PC-9 (cell line): Measurements from ENCODE around the gene RRAGC. TPM values are rescaled to one million over a fixed set of nuclear protein-coding genes. Genes with fewer than 3 reads are reported as not detected.
"Not testable (repeated sequence)": the region's sequence is repeated elsewhere in the genome, so short reads cannot be mapped to it uniquely, and the experiment has no call there.

Source experiments
- BruUV-seq: library from RNA; stranded (reverse); fragments of 400-500 nt; replicated peaks from 2 replicates; lab custom pipeline; 2021; lab: Mats Ljungman, UMichigan
- CTCF ChIA-PET: fragments of 300-600 bp; sonication (Branson Sonifier 250); formaldehyde crosslinking; loops from one replicate; lab custom pipeline; 2022; ENCODE audit warnings: antibody characterized with exemption; lab: Charles Lee
- POLR2A ChIA-PET: fragments of 300-600 bp; sonication (Branson Sonifier 250); formaldehyde crosslinking; loops from one replicate; lab custom pipeline; 2022; ENCODE audit warnings: antibody characterized with exemption; ENCODE audit not compliant: unreplicated experiment; lab: Charles Lee
- DNase-seq, 2 experiments: peaks; one replicate each; pipeline versions ENCODE4 v3.0.0 to v3.0.0-alpha.2; 2015 to 2022; ENCODE audit warnings: mixed read lengths in 1 of 2
- H2AFZ ChIP-seq: fragments of 200-600 bp; sonication (generic); 2 replicates; pipeline ENCODE4 v1.8.1; 2017; ENCODE audit warnings: antibody characterized with exemption
- H3F3A ChIP-seq: fragments of 200-600 bp; sonication (generic); 2 replicates; pipeline ENCODE4 v1.8.1; 2017; ENCODE audit warnings: antibody characterized with exemption, mild to moderate bottlenecking, low read depth; ENCODE audit not compliant: insufficient read depth
- H3K27ac ChIP-seq: fragments of 200-600 bp; sonication (generic); 2 replicates; pipeline ENCODE4 v1.6.1; 2016; ENCODE audit warnings: mixed run types
- H3K27me3 ChIP-seq: fragments of 200-600 bp; sonication (generic); 2 replicates; pipeline ENCODE4 v1.6.1; 2016; ENCODE audit warnings: low read depth, mixed run types; ENCODE audit not compliant: insufficient read depth
- H3K36me3 ChIP-seq: fragments of 200-600 bp; sonication (generic); 2 replicates; pipeline ENCODE4 v1.6.1; 2016; ENCODE audit warnings: low read depth, mixed run types
- H3K4me1 ChIP-seq: fragments of 200-600 bp; sonication (generic); replicated peaks from 2 replicates; pipeline ENCODE4 v1.6.1; 2016; ENCODE audit warnings: mixed run types; ENCODE audit not compliant: insufficient read depth
- H3K4me2 ChIP-seq: fragments of 200-600 bp; sonication (generic); 2 replicates; pipeline ENCODE4 v1.6.1; 2017; ENCODE audit warnings: mixed run types
- H3K4me3 ChIP-seq: fragments of 200-600 bp; sonication (generic); 2 replicates; pipeline ENCODE4 v1.6.1; 2016; ENCODE audit warnings: mixed run types
- H3K79me2 ChIP-seq: fragments of 200-600 bp; sonication (generic); 2 replicates; pipeline ENCODE4 v1.6.1; 2017; ENCODE audit warnings: low read depth, mixed run types
- H3K9me2 ChIP-seq: fragments of 200-600 bp; sonication (generic); 2 replicates; pipeline ENCODE4 v1.8.1; 2017; ENCODE audit warnings: mild to moderate bottlenecking; ENCODE audit not compliant: insufficient read depth
- H3K9me3 ChIP-seq: fragments of 200-600 bp; sonication (generic); 2 replicates; pipeline ENCODE4 v1.8.1; 2016; ENCODE audit warnings: low read depth; ENCODE audit not compliant: insufficient read depth
- H4K20me1 ChIP-seq: fragments of 200-600 bp; sonication (generic); 2 replicates; pipeline ENCODE4 v1.8.1; 2017; ENCODE audit not compliant: insufficient read depth
- EZH2 ChIP-seq: fragments of 200-600 bp; sonication (generic); IDR thresholded peaks from 2 replicates; pipeline ENCODE4 v1.8.0; 2017; ENCODE audit warnings: antibody characterized with exemption, low read depth
- intact Hi-C: fragments of 100-400 bp; cut with micrococcal nuclease; formaldehyde crosslinking; loops from one replicate; pipeline ENCODE4 v1.10.0; 2022; ENCODE audit not compliant: unreplicated experiment
- total RNA-seq: library from RNA; stranded (reverse); gene quantifications from 2 replicates; pipeline ENCODE4 v1.2.3, GENCODE V29; 2021
- TF ChIP-seq, protein P1 (sequence below): fragments of 200-600 bp; sonication (generic); conservative IDR thresholded peaks from 2 replicates; pipeline ENCODE4 v1.6.1; 2017; ENCODE audit warnings: mixed run types, antibody characterized with exemption, mild to moderate bottlenecking, moderate library complexity

RRAGC gene
- total RNA-seq, 1 experiment from 2014 or later = 33.0 TPM

- Histone ChIP-seq H3F3A (no peaks in the 10 kb centered on the region), H3K27me3 (no peaks in the 10 kb centered on the region), H3K79me2 (no peaks in the 10 kb centered on the region), H2AFZ (no peak overlapping the region), H3K9me3 (no peaks in the 10 kb centered on the region), H3K9me2 (no peaks in the 10 kb centered on the region), H3K4me2 (no peak overlapping the region), H4K20me1 (no peaks in the 10 kb centered on the region), H3K27ac (no peak overlapping the region), H3K4me3 (no peak overlapping the region), H3K36me3 (peaks cover 25% of the 10 kb centered on the region), H3K4me1 (no peaks in the 10 kb centered on the region)
- intact Hi-C loops = no loop called here
- TF ChIP-seq, protein P1, sequence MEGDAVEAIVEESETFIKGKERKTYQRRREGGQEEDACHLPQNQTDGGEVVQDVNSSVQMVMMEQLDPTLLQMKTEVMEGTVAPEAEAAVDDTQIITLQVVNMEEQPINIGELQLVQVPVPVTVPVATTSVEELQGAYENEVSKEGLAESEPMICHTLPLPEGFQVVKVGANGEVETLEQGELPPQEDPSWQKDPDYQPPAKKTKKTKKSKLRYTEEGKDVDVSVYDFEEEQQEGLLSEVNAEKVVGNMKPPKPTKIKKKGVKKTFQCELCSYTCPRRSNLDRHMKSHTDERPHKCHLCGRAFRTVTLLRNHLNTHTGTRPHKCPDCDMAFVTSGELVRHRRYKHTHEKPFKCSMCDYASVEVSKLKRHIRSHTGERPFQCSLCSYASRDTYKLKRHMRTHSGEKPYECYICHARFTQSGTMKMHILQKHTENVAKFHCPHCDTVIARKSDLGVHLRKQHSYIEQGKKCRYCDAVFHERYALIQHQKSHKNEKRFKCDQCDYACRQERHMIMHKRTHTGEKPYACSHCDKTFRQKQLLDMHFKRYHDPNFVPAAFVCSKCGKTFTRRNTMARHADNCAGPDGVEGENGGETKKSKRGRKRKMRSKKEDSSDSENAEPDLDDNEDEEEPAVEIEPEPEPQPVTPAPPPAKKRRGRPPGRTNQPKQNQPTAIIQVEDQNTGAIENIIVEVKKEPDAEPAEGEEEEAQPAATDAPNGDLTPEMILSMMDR = no peak
- no peak for TF ChIP-seq EZH2
- ChIA-PET POLR2A (no interaction called here), CTCF (no interaction called here)
- DNase-seq = no peak
- no TSS peak for BruUV-seq
These were observed 11.5 kb downstream of the RRAGC start for GRCh38 chr1:38848071-38848470.

GRCh38 chr1:38846210-38846609 is 13.4 kb downstream of the RRAGC start:
- intact Hi-C loops = no loop called here
- Histone ChIP-seq H3K27ac (no peak overlapping the region), H3K79me2 (no peaks in the 10 kb centered on the region), H3K9me2 (no peaks in the 10 kb centered on the region), H3K4me1 (no peaks in the 10 kb centered on the region), H3K9me3 (no peaks in the 10 kb centered on the region), H3K4me2 (no peak overlapping the region), H3K36me3 (peaks cover 25% of the 10 kb centered on the region), H4K20me1 (no peaks in the 10 kb centered on the region; the same call in 1 of the 2 replicates), H3K4me3 (no peak overlapping the region), H3K27me3 (no peaks in the 10 kb centered on the region), H3F3A (no peaks in the 10 kb centered on the region; the same call in 1 of the 2 replicates), H2AFZ (no peak overlapping the region)
- POLR2A ChIA-PET = interaction anchor here (0.7 kb wide), 1 partner anchor 586 kb away, joined by 3 read pairs; no protein-coding TSS in a partner anchor
- TF ChIP-seq, protein P1 = no peak
- no peak for TF ChIP-seq EZH2
- CTCF ChIA-PET = no interaction called here
- no peak for DNase-seq
- BruUV-seq = no TSS peak

DNA sequence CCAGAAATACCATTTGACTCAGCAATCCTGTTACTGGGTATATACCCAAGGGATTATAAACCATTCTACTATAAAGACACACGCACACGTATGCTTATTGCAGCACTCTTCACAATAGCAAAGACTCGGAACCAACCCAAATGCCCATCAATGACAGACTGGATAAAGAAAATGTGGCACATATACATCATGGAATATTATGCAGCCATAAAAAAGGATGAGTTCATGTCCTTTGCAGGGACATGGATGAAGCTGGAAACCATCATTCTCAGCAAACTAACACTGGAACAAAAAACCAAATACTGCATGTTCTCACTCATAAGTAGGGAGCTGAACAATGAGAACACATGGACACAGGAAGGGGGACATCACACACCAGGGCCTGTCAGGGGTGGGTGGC is 14.5 kb downstream of the RRAGC start:
- BruUV-seq, H3F3A ChIP-seq, H3K79me2 ChIP-seq, H3K9me2 ChIP-seq, H3K4me3 ChIP-seq, DNase-seq, H2AFZ ChIP-seq, H4K20me1 ChIP-seq, intact Hi-C loops, H3K9me3 ChIP-seq, CTCF ChIA-PET, H3K27me3 ChIP-seq, H3K4me2 ChIP-seq, POLR2A ChIA-PET, H3K27ac ChIP-seq, H3K4me1 ChIP-seq: not testable (repeated sequence)
- H3K36me3 ChIP-seq = peaks cover 20% of the 10 kb centered on the region; the same call in 1 of the 2 replicates

- intact Hi-C loops = no loop called here
- Histone ChIP-seq H2AFZ (no peak overlapping the region), H3K9me2 (no peaks in the 10 kb centered on the region), H3K4me2 (no peak overlapping the region), H3K4me3 (no peak overlapping the region), H3F3A (peaks cover 3% of the 10 kb centered on the region; the same call in 1 of the 2 replicates), H3K4me1 (no peaks in the 10 kb centered on the region), H3K27ac (no peak overlapping the region), H3K36me3 (0 out of 2 replicates have a peak, but pooled peaks cover 13% of the 10 kb centered on the region), H3K79me2 (no peaks in the 10 kb centered on the region), H3K27me3 (no peaks in the 10 kb centered on the region), H4K20me1 (peaks cover 3% of the 10 kb centered on the region), H3K9me3 (no peaks in the 10 kb centered on the region)
- no peak for DNase-seq
- BruUV-seq = no TSS peak
- TF ChIP-seq, protein P1 = no peak
- no peak for TF ChIP-seq EZH2
- ChIA-PET POLR2A (no interaction called here), CTCF (no interaction called here)
These were observed 19.3 kb downstream of the RRAGC start for GRCh38 chr1:38840281-38840680.
